ENCODE results near the gene KAT7.
"Not testable (repeated sequence)": the region's sequence is repeated elsewhere in the genome, so short reads cannot be mapped to it uniquely, and the experiment has no call there.

Gene KAT7

GRCh38 chr17:49757151-49757777, 31.2 kb upstream of the KAT7 start:
- no peak overlapping the region for H3K27ac ChIP-seq
- TF ChIP-seq CTCF (IDR thresholded peaks at IDR 0.05; ENCODE audit: low read depth, low read length): no peak
- no peak overlapping the region for H3K4me3 ChIP-seq (ENCODE audit: low read depth, low read length)
- no peaks in the 10 kb centered on the region for H3K27me3 ChIP-seq (ENCODE audit: insufficient read depth, low read depth, severe bottlenecking)
- H3K9me3 ChIP-seq (ENCODE audit: severe bottlenecking): no peaks in the 10 kb centered on the region
- peaks cover 22% of the 10 kb centered on the region for H3K36me3 ChIP-seq
- DNase-seq: no peak

GRCh38 chr17:49758464-49759010, 29.9 kb upstream of the KAT7 start:
- not testable (repeated sequence) for H3K27me3 ChIP-seq (ENCODE audit: insufficient read depth, low read depth, severe bottlenecking); DNase-seq; H3K4me3 ChIP-seq (ENCODE audit: low read depth, low read length); H3K9me3 ChIP-seq (ENCODE audit: severe bottlenecking); H3K27ac ChIP-seq
- H3K36me3 ChIP-seq: peaks cover 13% of the 10 kb centered on the region

- H3K36me3 ChIP-seq: peaks cover 13% of the 10 kb centered on the region
Observed at GRCh38 chr17:49759203-49759602, 29.3 kb upstream of the KAT7 start.

DNA sequence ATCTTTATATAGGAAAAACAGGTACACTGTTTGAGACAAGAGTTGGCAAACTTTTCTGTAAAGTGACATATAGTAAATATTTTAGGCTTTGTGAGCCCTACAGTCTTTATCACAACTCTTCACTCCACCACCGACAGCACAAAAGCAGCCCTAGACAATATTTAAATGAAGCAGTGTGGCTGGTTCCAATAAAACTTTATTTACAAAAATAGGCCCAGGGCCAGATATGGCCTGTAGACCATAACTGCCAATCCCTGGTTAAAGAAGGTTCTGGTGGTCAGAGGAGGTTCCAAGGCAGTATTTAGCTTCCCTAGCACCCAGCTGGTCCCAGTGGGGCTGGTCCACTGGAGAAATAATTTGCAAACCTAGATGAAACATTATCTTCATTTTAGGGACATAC, 28.2 kb upstream of the KAT7 start:
- no peak overlapping the region for H3K27ac ChIP-seq
- TF ChIP-seq CTCF (IDR thresholded peaks at IDR 0.05; ENCODE audit: low read depth, low read length): no peak
- DNase-seq: no peak
- no peaks in the 10 kb centered on the region for H3K9me3 ChIP-seq (ENCODE audit: severe bottlenecking)
- H3K27me3 ChIP-seq (ENCODE audit: insufficient read depth, low read depth, severe bottlenecking): no peaks in the 10 kb centered on the region
- H3K36me3 ChIP-seq: peaks cover 13% of the 10 kb centered on the region
- H3K4me3 ChIP-seq (ENCODE audit: low read depth, low read length): no peak overlapping the region

More at GRCh38 chr17:49759203-49759602, 29.3 kb upstream of the KAT7 start:
- peak overlapping the region; percentile 11; the same call in 1 of the 2 replicates for H3K27ac ChIP-seq
- no peak for TF ChIP-seq CTCF (IDR thresholded peaks at IDR 0.05; ENCODE audit: low read depth, low read length)
- H3K27me3 ChIP-seq (ENCODE audit: insufficient read depth, low read depth, severe bottlenecking): no peaks in the 10 kb centered on the region
- H3K9me3 ChIP-seq (ENCODE audit: severe bottlenecking): no peaks in the 10 kb centered on the region
- no peak overlapping the region for H3K4me3 ChIP-seq (ENCODE audit: low read depth, low read length)
- DNase-seq: no peak

- Histone ChIP-seq H3K9me3 (ENCODE audit: severe bottlenecking) (no peaks in the 10 kb centered on the region), H3K36me3 (peaks cover 13% of the 10 kb centered on the region), H3K27ac (no peak overlapping the region), H3K4me3 (ENCODE audit: low read depth, low read length) (no peak overlapping the region), H3K27me3 (ENCODE audit: insufficient read depth, low read depth, severe bottlenecking) (no peaks in the 10 kb centered on the region)
- no peak for DNase-seq
- no peak for TF ChIP-seq CTCF (IDR thresholded peaks at IDR 0.05; ENCODE audit: low read depth, low read length)
Observed at GRCh38 chr17:49760932-49761558, 27.4 kb upstream of the KAT7 start.

DNA sequence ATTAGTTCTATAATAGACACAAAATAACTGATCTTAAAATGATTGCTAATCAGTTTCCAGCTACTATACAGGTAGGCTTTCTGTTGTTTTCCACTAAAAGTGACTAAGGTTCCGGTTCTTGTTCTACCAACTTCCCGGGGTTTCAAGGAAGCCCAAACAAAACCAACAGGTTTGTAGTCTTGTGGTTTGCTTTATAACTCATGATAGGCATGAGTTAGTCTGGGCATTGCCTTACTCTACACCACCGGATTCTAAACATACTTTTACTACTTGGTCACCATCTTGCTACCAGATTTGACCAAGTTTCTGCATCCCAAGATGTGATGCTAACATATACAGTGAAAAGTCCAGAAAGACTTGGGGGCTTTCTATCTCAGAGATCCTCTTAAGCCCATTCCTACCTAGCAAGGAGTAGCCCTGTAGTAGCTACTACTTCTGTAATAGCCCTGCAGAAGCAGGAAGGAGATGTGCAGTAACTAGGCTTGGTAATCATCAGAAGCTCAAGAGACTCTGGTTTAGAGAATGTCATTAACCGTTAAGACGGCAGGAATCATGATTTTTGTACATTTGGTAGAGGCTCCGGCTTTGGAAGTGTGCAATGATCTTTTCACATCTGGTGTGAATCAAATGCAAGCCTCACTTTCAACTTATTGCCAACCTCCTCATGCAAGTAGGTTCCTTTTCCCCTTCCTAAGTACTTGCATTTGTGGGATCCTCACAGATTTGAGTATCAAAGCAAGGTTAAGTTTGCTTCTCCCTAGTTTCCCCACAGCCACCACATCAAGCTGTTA, 26.1 kb upstream of the KAT7 start:
- Histone ChIP-seq H3K9me3 (ENCODE audit: severe bottlenecking) (no peaks in the 10 kb centered on the region), H3K36me3 (peaks cover 9% of the 10 kb centered on the region), H3K4me3 (ENCODE audit: low read depth, low read length) (peak overlapping the region; percentile 43; the same call in 1 of the 2 replicates), H3K27me3 (ENCODE audit: insufficient read depth, low read depth, severe bottlenecking) (no peaks in the 10 kb centered on the region), H3K27ac (no peak overlapping the region)
- no peak for DNase-seq
- no peak for TF ChIP-seq CTCF (IDR thresholded peaks at IDR 0.05; ENCODE audit: low read depth, low read length)
